ENCODE data around the gene AGTR1.
"Not testable (repeated sequence)": the region's sequence is repeated elsewhere in the genome, so short reads cannot be mapped to it uniquely, and the experiment has no call there.

Gene AGTR1

GRCh38 chr3:148758303-148758884 is 60.7 kb downstream of the AGTR1 start:
- DNase-seq (ENCODE audit: low read depth), result no peak

- no peak for DNase-seq (ENCODE audit: low read depth)
Measured at GRCh38 chr3:148759430-148759829, 61.7 kb downstream of the AGTR1 start.

- DNase-seq (ENCODE audit: low read depth), result no peak
Measured at GRCh38 chr3:148763156-148763680, 65.5 kb downstream of the AGTR1 start.

DNA sequence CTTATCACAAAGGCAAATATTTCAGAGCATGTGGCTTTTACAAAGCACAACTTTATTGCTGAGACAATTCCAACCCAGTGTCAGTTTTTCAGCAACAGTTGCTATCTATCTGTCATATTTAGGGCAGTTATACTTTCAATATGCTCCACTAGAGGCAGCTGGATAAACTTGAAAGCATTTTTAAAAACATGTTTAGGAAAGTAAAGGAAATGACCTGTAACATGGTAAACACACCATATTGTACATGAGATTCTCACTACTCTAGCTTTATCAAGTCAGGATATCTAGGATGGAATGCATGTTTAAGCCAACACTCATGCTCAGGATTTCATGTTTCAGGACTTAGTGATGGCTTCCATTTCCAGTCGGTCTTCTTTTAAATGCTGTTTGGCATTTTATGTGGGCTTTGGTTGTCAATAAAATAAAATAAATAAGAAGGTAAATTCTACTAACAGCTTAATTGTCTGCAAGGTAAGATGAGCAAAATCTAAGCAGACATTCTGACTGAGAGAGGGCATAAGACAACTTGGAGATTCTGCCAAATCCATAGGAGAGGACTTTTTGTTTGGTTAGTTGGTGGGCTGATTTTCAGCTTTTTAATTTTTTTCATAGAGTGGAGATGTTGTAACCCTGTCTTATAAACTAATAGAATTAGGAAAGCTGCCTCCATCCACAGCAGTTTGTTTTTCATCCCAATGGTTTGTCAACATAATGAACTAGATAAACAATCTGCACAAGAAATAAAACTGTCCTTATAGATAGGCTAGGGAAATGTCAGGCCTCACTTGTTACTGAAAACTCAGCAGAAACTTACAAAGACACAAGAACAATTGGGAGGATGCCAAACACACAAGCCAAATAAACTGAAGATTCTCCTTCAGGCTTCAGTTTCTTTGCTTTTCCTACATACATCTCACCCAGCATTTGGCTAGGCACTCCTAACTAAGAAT is 66.6 kb downstream of the AGTR1 start:
- no peak for DNase-seq (ENCODE audit: low read depth)

- DNase-seq (ENCODE audit: low read depth), result no peak
Measured at GRCh38 chr3:148772361-148772760, 74.7 kb downstream of the AGTR1 start.

- no peak for DNase-seq (ENCODE audit: low read depth)
Measured at GRCh38 chr3:148772835-148773234, 75.1 kb downstream of the AGTR1 start.

DNA sequence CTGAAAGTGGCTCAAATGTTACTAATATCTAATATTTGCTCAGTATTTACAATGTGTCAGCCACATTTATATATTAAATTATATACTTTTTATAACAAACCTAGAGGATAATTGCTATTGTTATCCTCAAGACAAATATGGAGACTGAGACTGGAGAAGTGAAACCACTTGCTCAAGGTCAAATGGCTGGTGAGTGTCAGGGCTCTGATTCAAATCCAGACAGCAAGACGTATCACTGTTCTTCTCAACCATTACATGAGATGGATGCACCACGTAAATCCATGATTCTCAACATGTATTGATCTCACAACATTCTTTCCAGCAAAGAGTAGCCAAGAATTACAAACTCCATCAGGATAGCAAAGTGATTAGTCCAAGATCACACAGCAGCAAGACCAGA is 76.1 kb downstream of the AGTR1 start:
- DNase-seq (ENCODE audit: low read depth), result no peak

GRCh38 chr3:148778926-148779325 is 81.2 kb downstream of the AGTR1 start:
- DNase-seq (ENCODE audit: low read depth), result no peak

DNA sequence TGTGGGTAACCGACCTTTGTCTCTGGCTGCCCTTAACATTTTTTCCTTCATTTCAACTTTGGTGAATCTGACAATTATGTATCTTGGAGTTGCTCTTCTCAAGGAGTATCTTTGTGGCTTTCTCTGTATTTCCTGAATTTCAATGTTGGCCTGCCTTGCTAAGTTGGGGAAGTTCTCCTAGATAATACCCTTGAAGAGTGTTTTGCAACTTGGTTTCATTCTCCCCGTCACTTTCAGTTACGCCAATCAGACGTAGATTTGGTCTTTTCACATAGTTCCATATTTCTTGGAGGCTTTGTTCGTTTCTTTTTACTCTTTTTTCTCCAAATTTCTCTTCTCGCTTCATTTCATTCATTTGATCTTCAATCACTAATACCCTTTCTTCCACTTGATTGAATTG is 87.3 kb downstream of the AGTR1 start:
- not testable (repeated sequence) for DNase-seq (ENCODE audit: low read depth)

DNA sequence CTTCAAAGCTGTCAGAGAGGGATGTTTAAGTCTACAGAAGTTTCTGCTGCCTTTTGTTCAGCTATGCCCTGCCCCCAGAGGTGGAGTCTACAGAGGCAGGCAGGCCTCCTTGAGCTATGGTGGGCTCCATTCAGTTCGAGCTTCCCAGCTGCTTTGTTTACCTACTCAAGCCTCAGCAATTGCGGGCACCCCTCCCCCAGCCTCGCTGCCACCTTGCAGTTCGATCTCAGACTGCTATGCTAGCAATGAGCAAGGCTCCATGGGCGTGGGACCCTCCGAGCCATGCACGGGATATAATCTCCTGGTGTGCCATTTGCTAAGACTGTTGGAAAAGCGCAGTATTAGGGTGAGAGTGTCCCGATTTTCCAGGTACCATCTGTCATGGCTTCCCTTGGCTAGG is 88.5 kb downstream of the AGTR1 start:
- not testable (repeated sequence) for DNase-seq (ENCODE audit: low read depth)

DNA sequence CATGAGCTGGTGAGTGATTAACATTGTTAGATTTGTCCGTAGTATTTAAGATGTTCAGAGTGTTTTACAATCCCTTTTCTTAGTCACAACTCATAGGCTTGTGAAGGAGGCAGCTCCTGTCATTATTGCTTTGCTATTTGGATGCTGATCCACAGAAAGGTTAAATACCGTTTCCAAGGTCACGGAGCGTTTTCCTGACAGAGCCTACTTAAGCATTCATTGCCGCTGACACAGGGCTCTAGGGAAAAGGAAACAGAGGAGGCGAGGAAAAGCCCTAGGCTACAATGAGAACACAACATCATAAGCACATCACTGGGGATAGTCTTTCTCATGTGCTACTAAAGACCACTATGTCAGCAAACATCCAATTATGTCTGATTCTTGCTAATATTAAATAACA is 91.4 kb downstream of the AGTR1 start:
- DNase-seq (ENCODE audit: low read depth), result no peak

- DNase-seq (ENCODE audit: low read depth), result no peak
Measured at GRCh38 chr3:148789906-148790305, 92.2 kb downstream of the AGTR1 start.

GRCh38 chr3:148790370-148790769 is 92.7 kb downstream of the AGTR1 start:
- DNase-seq (ENCODE audit: low read depth), result no peak

DNA sequence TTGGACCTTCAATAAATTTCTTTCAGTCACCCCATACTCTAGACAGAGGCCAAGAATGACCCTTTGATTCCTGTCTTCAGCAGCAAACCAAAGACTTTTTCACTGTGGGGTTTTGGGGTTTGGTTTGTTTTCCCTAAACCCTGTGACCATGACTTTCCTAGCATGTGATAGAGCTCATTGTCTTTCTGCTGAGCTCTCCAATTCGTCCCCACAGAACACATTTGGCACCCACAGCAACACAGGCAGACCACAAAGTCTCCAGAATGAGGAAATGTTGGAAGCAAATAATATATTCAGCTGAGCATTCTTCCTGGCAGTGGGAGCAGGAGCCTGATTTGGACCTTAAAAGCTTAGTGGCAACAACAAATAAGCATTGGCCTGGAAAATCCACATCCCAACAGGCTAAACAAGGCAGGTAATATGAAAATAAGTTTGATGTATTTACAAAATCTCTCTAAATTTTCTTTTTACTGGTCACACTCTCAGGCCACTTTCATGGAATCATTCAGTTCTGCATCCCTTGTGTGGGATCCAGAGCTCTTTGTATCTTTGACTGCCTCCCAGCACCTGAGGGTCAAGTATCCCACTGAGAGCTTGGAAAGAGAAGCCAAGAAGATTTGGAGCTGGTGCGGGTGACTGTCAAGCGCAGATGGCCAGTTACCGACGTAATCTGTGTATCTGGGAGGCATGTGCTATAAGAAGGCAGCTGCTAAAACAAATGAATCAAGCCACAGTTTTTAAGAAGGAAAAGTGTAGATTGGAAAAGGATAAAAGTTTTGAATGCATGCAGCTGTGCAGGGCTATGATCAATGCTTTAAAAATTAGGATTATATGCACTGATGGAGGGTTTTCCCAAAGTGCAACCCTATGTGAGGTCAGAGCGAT is 93.4 kb downstream of the AGTR1 start:
- no peak for DNase-seq (ENCODE audit: low read depth)

DNA sequence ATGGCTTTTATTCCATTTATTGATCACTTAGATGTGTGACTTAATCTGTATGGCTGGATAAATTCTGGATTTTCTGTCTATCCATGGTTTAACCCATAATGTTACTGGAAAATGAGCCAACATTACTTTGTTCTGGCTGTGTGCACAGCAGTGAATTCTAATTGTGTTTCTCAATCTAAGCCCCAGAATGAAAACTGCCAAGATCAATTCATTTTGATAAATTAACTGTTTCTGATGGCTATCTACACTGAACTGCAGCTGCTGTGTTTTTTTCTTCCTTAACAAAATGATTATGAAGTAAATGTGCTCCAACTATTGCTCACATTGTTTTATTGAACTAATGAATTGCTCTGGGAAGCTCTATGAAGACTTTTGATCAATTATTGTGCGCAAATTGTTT is 94.2 kb downstream of the AGTR1 start:
- no peak for DNase-seq (ENCODE audit: low read depth)

GRCh38 chr3:148792516-148792915 is 94.8 kb downstream of the AGTR1 start:
- no peak for DNase-seq (ENCODE audit: low read depth)

Measured in amniotic epithelial cell (primary cell).